ENCODE results near the gene KRT80.

KRT80 gene

GRCh38 chr12:52137746-52138145 is 54.1 kb downstream of the KRT80 start:
- no peak for DNase-seq (ENCODE audit: low read depth, low spot score)

- DNase-seq (ENCODE audit: low read depth, low spot score), result peak; percentile 1
These were observed 59.1 kb downstream of the KRT80 start for GRCh38 chr12:52132754-52133161.

- peak; percentile 49 for DNase-seq (ENCODE audit: low read depth, low spot score)
These were observed 61.1 kb downstream of the KRT80 start for GRCh38 chr12:52130711-52131110.

GRCh38 chr12:52127683-52128450 is 63.9 kb downstream of the KRT80 start:
- DNase-seq (ENCODE audit: low read depth, low spot score), result no peak

GRCh38 chr12:52126605-52127578 is 64.9 kb downstream of the KRT80 start:
- DNase-seq (ENCODE audit: low read depth, low spot score), result no peak

- DNase-seq (ENCODE audit: low read depth, low spot score), result peak; percentile 68
These were observed 65.7 kb downstream of the KRT80 start for GRCh38 chr12:52126050-52126604.

- peak; percentile 76 for DNase-seq (ENCODE audit: low read depth, low spot score)
These were observed 66.3 kb downstream of the KRT80 start for GRCh38 chr12:52125476-52125900.

GRCh38 chr12:52123487-52124186 is 68.2 kb downstream of the KRT80 start:
- peak; percentile 48 for DNase-seq (ENCODE audit: low read depth, low spot score)

- DNase-seq (ENCODE audit: low read depth, low spot score), result no peak
These were observed 68.9 kb downstream of the KRT80 start for GRCh38 chr12:52122904-52123303.

GRCh38 chr12:52122540-52122871 is 69.3 kb downstream of the KRT80 start:
- DNase-seq (ENCODE audit: low read depth, low spot score), result no peak

GRCh38 chr12:52121824-52122539 is 69.8 kb downstream of the KRT80 start:
- DNase-seq (ENCODE audit: low read depth, low spot score), result peak; percentile 80

- DNase-seq (ENCODE audit: low read depth, low spot score), result no peak
These were observed 70.6 kb downstream of the KRT80 start for GRCh38 chr12:52120951-52121823.

GRCh38 chr12:52119398-52120254 is 72.2 kb downstream of the KRT80 start:
- DNase-seq (ENCODE audit: low read depth, low spot score), result peak; percentile 88
